Measurements from ENCODE around the gene NCOR2.
A peak's percentile ranks its signal among the peaks of the same experiment; 100 is the strongest.

The NCOR2 gene

DNA sequence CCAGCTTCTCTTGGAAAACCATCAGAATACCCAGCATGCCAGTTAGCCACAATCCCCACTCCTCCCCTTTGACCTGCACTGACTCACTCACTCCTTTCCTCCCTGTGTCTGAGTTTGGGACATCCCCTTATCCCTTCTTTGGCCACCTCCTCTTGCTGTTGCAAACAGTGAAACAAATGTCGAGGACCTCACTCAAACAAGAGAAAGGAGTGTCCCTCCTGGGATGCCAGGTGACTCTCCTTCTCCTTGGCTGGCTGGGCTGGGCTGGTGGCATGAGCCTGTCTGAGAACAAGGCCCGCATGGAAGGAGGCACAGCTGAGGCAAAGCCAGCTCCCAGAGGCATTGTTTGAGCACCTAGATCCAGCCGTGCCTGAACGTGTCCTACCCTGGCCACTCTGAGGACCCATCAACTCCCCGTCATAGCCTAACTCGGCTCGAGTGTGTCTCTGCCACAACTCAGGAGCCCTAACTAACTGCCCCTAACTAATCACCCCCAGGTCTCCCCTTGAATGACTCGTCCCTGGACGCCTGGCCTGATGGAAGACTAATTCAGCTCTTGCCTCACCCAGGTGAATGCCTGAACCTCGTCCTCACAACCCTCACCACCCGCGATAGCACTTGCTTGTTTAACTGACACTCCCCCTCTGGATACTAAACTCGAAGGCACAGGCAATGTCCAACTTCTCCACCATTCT is 43.0 kb downstream of the NCOR2 start:
- peak; percentile 73 for DNase-seq (ENCODE audit: extremely low read depth, low read depth)
- TF ChIP-seq, protein P1, sequence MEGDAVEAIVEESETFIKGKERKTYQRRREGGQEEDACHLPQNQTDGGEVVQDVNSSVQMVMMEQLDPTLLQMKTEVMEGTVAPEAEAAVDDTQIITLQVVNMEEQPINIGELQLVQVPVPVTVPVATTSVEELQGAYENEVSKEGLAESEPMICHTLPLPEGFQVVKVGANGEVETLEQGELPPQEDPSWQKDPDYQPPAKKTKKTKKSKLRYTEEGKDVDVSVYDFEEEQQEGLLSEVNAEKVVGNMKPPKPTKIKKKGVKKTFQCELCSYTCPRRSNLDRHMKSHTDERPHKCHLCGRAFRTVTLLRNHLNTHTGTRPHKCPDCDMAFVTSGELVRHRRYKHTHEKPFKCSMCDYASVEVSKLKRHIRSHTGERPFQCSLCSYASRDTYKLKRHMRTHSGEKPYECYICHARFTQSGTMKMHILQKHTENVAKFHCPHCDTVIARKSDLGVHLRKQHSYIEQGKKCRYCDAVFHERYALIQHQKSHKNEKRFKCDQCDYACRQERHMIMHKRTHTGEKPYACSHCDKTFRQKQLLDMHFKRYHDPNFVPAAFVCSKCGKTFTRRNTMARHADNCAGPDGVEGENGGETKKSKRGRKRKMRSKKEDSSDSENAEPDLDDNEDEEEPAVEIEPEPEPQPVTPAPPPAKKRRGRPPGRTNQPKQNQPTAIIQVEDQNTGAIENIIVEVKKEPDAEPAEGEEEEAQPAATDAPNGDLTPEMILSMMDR (IDR thresholded peaks at IDR 0.05; ENCODE audit: low read depth, low read length), result no peak

DNA sequence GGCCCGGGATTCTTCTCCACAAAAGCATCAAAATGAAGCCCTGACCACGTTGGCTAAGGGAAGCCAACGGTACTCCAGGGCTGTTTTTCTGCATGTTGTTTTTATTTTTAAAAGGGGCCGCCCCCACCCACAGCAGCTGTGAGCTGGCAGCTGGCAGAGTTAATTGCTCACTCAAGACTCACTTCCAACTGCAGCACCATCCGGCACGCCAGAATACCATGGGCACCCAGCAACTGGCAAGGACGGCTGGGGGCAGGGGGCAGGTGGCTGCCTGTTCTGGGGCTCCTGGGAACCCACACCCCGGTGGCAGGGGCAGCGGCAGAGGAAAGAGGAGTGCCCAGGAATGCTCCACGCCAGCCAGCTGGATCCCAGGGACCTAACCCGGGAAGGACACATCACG is 44.3 kb downstream of the NCOR2 start:
- DNase-seq (ENCODE audit: extremely low read depth, low read depth), result no peak
- TF ChIP-seq, protein P1 (IDR thresholded peaks at IDR 0.05; ENCODE audit: low read depth, low read length), result no peak

DNA sequence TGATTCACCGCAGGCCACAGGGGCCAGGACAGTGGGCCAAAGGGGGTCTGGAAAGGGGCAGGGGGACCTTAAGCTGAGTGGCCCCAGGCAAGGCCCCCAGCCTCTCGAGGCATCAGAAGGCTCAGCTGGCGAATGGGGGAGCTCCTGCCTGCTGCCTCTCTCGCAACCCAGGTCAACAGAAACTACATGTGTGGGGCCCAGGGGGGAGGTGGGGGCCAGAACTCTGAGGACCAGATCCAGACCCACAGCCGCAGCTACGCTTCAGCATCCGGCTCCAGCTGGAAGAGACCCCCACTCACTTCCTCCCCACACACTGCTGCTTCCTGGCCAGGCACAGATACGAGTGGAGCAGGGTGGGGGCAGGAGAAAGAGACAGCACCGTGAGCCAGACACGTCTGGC is 46.5 kb downstream of the NCOR2 start:
- DNase-seq (ENCODE audit: extremely low read depth, low read depth), result no peak
- TF ChIP-seq, protein P1 (IDR thresholded peaks at IDR 0.05; ENCODE audit: low read depth, low read length), result no peak

DNA sequence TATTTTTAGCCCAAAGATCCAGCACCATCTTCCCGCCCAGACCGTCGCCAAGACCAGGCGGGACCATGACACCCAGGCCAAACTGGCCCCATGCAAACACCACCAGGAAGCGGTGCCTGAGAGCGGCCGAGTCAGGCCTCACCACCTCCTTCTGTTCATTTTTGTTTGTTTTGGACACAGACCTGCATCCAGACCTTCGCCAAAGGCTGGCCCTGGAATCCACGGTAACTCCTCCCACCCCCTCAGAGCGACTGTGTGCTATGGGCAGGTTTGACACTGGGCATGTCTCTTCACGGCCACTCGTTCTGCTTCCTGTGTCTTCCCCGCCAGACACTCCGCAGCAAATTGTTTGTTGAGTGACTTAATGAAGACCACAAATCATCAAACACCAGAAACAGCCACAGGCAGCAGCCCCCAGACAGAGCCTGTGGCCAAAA is 47.1 kb downstream of the NCOR2 start:
- TF ChIP-seq, protein P1 (IDR thresholded peaks at IDR 0.05; ENCODE audit: low read depth, low read length), result no peak
- DNase-seq (ENCODE audit: extremely low read depth, low read depth), result no peak

DNA sequence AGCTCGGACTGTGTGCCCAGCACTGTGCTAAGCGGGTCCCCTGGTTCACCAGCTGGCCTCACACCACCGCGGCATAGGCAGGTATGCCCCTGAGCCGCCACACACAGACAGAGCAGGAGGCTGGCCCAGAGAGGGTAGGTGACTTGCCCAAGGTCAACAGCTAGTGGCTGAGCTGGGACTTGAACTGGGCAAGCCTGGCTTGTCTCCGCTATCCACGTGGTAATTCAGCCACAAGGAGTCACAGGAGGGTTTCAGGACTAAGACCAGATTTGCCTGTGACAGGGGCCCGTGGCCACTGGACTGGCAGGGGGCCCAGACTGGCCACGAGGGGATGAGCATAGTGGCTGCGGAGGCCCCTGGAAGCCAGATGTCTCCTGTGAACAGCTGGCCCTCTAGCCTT is 47.7 kb downstream of the NCOR2 start:
- DNase-seq (ENCODE audit: extremely low read depth, low read depth), result no peak
- TF ChIP-seq, protein P1 (IDR thresholded peaks at IDR 0.05; ENCODE audit: low read depth, low read length), result no peak

DNA sequence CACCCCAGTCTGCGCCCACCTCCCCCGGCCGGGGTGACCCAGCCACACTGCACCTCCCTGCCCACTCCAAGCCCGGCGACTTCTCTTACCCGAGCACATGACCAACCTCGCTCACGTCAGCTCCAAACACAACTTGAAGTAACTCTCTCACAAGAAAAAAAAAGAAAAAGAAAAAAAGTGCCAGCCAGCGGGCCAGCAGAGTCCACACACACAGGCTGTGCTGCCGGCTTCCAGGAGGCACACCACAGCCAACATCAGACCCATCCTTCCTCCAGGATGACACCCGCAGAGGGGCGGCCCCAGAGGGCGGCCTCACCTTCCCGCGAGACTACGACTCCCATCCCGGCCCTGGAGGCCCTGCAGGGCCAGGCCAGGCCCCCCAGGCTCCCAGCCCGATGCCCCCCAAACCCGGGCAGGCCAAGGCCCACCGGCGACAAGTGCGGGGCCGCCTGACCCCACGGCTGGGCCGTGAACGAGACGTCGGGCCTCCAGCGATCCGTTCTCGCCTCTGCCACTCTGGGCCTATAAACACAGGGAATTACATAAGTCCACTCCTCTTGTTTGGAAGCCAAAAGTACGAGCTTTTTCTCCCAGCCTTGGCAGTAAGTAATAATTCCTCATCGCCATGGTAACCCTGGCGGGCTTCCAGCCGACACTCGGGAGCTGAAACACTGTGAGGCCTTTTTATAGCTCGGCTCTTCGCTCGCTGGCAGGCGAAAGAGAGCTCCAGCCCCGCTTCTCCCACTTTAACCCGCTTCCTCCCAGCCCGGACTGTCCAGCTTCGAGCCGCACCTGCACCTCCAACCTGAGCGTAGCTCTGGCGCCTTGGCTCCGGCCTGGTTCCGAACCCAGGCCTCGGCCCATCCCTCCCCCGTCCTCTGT is 49.1 kb downstream of the NCOR2 start:
- TF ChIP-seq, protein P1 (IDR thresholded peaks at IDR 0.05; ENCODE audit: low read depth, low read length), result no peak
- peak; percentile 99 for DNase-seq (ENCODE audit: extremely low read depth, low read depth)
